ES-I3 (cell line): ENCODE measurements around the gene METTL25.

Source experiments
- H3K36me3 ChIP-seq: 2 replicates; pipeline ENCODE4 v1.6.1; 2013; ENCODE audit warnings: mild to moderate bottlenecking, low read length, control low read depth, moderate library complexity; ENCODE audit not compliant: insufficient read depth
- H3K4me1 ChIP-seq: 2 replicates; pipeline ENCODE4 v1.6.1; 2013; ENCODE audit warnings: mild to moderate bottlenecking, control low read depth, low read length; ENCODE audit not compliant: insufficient read depth
- H3K9ac ChIP-seq: 2 replicates; pipeline ENCODE4 v1.6.1; 2013; ENCODE audit warnings: low read depth, mild to moderate bottlenecking, low read length, moderate library complexity
- H3K9me3 ChIP-seq: 2 replicates; pipeline ENCODE4 v1.6.1; 2013; ENCODE audit warnings: mild to moderate bottlenecking, low read length, moderate library complexity; ENCODE audit not compliant: control insufficient read depth, insufficient read depth

METTL25 gene

DNA sequence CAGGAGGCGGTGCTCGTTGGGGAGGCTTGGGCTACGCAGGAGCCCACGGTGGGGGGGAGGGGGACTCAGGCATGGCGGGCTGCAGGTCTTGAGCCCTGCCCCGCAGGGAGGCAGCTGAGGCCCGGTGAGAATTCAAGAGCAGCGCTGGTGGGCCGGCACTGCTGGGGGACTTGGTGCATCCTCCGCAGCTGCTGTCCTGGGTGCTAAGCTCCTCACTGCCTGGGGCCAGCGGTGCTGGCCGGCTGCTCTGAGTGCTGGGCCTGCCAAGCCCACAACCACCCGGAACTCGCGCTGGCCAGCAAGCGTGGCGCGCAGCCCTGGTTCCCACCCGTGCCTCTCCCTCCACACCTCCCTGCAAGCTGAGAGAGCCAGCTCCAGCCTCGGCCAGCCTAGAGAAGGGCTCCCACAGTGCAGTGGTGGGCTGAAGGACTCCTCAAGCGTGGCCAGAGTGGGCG lies 3.2 kb downstream of the METTL25 start:
- no peaks in the 10 kb centered on the region for H3K9me3 ChIP-seq
- H3K4me1 ChIP-seq = no peaks in the 10 kb centered on the region
- H3K9ac ChIP-seq = no peak overlapping the region
- peaks cover under 1% of the 10 kb centered on the region; the same call in 1 of the 2 replicates for H3K36me3 ChIP-seq

- no peaks in the 10 kb centered on the region for H3K4me1 ChIP-seq
- H3K9me3 ChIP-seq = no peaks in the 10 kb centered on the region
These were observed 5.7 kb downstream of the METTL25 start for GRCh38 chr12:82363990-82364389.

DNA sequence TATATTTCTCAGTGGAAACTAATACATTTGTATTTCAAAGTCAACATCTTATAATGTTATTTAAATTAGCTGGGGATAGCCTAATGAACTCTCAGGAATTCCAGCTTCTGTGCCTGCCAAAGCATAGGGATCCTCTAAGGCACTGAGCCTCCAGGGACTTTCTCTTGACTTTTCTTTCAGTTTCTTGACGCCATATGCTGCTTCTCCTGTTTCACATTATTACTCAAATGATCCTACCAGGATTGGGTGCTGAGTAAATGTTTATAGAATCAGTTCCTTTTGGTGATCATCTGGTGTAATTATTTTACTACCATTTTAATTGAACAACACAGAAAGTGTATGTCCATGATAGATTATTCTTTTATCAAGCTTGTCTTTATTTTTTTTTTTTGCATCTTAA lies 7.9 kb downstream of the METTL25 start:
- H3K36me3 ChIP-seq = no peaks in the 10 kb centered on the region
- H3K4me1 ChIP-seq = no peaks in the 10 kb centered on the region
- H3K9me3 ChIP-seq = no peaks in the 10 kb centered on the region
- no peak overlapping the region for H3K9ac ChIP-seq

More at GRCh38 chr12:82363990-82364389, 5.7 kb downstream of the METTL25 start:
- Histone ChIP-seq H3K36me3 (no peaks in the 10 kb centered on the region), H3K9ac (no peak overlapping the region)

- H3K4me1 ChIP-seq = no peaks in the 10 kb centered on the region
- H3K9ac ChIP-seq = no peak overlapping the region
- no peaks in the 10 kb centered on the region for H3K36me3 ChIP-seq
- H3K9me3 ChIP-seq = no peaks in the 10 kb centered on the region
These were observed 16.9 kb downstream of the METTL25 start for GRCh38 chr12:82375201-82375600.

- H3K9me3 ChIP-seq = no peaks in the 10 kb centered on the region
These were observed 20.7 kb downstream of the METTL25 start for GRCh38 chr12:82378997-82379396.

GRCh38 chr12:82383930-82384552 lies 25.7 kb downstream of the METTL25 start:
- no peaks in the 10 kb centered on the region for H3K9me3 ChIP-seq

More at GRCh38 chr12:82378997-82379396, 20.7 kb downstream of the METTL25 start:
- Histone ChIP-seq H3K9ac (no peak overlapping the region), H3K36me3 (no peaks in the 10 kb centered on the region), H3K4me1 (no peaks in the 10 kb centered on the region)

DNA sequence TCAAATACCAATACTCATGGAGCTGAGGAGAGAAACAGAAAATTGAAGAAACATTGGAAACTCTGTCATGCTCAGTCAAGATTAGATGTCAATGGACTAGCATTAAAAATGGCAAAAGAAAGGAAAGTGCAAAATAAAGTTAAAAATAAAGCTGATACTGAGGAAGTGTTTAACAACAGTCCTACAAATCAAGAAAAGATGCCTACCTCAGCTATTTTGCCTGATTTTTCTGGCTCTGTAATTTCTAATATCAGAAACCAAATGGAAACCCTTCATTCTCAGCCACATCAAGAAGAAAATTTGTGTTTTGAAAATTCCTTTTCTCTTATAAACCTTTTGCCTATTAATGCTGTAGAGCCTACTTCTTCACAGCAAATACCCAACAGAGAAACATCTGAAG lies 40.5 kb downstream of the METTL25 start:
- no peaks in the 10 kb centered on the region for H3K9me3 ChIP-seq
- H3K36me3 ChIP-seq = no peaks in the 10 kb centered on the region
- H3K9ac ChIP-seq = no peak overlapping the region
- no peaks in the 10 kb centered on the region for H3K4me1 ChIP-seq

More at GRCh38 chr12:82383930-82384552, 25.7 kb downstream of the METTL25 start:
- H3K9ac ChIP-seq = no peak overlapping the region
- no peaks in the 10 kb centered on the region for H3K36me3 ChIP-seq
- H3K4me1 ChIP-seq = no peaks in the 10 kb centered on the region

GRCh38 chr12:82400819-82401218 lies 42.5 kb downstream of the METTL25 start:
- Histone ChIP-seq H3K4me1 (no peaks in the 10 kb centered on the region), H3K36me3 (no peaks in the 10 kb centered on the region), H3K9ac (no peak overlapping the region), H3K9me3 (no peaks in the 10 kb centered on the region)

- Histone ChIP-seq H3K36me3 (no peaks in the 10 kb centered on the region), H3K4me1 (no peaks in the 10 kb centered on the region), H3K9me3 (no peaks in the 10 kb centered on the region), H3K9ac (no peak overlapping the region)
These were observed 48.3 kb downstream of the METTL25 start for GRCh38 chr12:82406651-82407050.

- no peaks in the 10 kb centered on the region for H3K4me1 ChIP-seq
- H3K9ac ChIP-seq = no peak overlapping the region
- no peaks in the 10 kb centered on the region for H3K36me3 ChIP-seq
- no peaks in the 10 kb centered on the region for H3K9me3 ChIP-seq
These were observed 49.2 kb downstream of the METTL25 start for GRCh38 chr12:82407481-82407880.

- Histone ChIP-seq H3K4me1 (no peaks in the 10 kb centered on the region), H3K9me3 (no peaks in the 10 kb centered on the region), H3K36me3 (no peaks in the 10 kb centered on the region), H3K9ac (no peak overlapping the region)
These were observed 50.5 kb downstream of the METTL25 start for GRCh38 chr12:82408844-82409243.

DNA sequence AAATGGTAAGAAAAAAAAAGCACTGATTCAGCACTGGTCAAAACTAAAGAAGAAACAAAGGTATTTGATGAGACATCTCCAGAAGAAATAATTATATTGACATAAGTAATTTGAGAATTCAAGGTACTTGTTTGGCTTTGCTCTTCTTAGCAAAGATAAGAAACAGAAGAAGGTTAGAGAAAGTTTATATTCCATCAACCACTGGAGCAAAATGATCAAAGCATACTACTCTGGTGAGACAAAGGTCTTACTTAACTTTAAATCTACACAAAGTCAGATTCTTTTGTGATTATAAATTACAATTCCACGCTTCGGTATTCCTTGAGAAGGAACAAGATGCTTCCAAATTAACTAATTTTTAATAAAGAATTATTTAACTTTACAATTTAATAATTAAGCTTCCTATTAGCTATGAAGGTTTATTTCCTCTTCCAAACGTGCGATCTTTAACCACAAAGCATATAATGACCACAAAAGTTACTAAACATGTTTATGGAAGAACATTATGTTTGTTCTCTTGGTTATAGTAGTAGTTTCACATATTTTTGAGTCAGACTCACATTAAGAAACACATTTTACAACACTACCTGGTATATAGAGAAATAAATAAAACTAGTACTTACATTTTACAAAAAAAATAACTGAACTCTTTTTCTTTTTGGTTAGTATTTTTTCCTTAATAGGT lies 53.4 kb downstream of the METTL25 start:
- no peak overlapping the region for H3K9ac ChIP-seq
- H3K4me1 ChIP-seq = no peaks in the 10 kb centered on the region
- H3K36me3 ChIP-seq = no peaks in the 10 kb centered on the region
- no peaks in the 10 kb centered on the region for H3K9me3 ChIP-seq

- Histone ChIP-seq H3K36me3 (no peaks in the 10 kb centered on the region), H3K9ac (no peak overlapping the region), H3K4me1 (no peaks in the 10 kb centered on the region), H3K9me3 (no peaks in the 10 kb centered on the region)
These were observed 53.9 kb downstream of the METTL25 start for GRCh38 chr12:82412246-82412645.

DNA sequence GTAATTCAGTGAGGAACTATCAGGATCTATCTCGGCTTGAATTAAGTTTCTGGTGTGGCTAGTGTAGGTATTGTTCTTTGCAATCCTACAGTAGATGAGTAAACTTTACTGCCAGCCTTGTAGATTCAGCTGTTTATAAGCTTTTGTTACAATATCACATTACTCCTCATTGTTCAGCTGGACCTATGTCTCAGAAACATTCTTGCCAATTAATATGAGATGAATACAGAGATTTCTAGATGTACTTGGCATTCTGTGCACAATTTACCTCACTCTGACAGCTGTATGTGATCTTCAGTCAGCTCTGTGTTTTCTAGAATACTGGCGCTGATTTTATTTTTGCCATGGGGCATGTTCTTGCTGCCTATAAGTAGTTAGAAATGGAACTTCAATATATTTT lies 55.7 kb downstream of the METTL25 start:
- H3K9me3 ChIP-seq = no peaks in the 10 kb centered on the region
- H3K36me3 ChIP-seq = no peaks in the 10 kb centered on the region
- no peaks in the 10 kb centered on the region for H3K4me1 ChIP-seq
- H3K9ac ChIP-seq = no peak overlapping the region

DNA sequence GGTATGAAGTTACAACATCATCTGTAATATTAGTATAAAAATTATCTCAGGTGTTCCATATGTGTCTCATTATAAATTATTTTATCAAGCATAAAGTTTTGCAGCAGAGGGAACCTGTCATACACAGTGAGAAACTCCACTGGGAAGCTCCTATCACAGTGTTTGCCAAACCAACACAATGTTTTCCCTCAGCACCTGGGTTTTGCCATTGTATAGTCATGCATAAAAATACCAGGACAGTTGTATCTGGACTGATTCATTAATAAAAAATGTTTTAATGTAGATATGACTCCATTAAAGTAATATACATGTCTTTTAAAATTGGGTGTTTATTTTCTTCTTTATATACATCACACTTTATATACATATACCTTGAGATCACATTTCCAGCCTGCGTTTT lies 56.6 kb downstream of the METTL25 start:
- Histone ChIP-seq H3K9ac (no peak overlapping the region), H3K4me1 (no peaks in the 10 kb centered on the region), H3K9me3 (no peaks in the 10 kb centered on the region), H3K36me3 (no peaks in the 10 kb centered on the region)
